Measurements from ENCODE around the gene EXOC3L1. TPM values are rescaled to one million over a fixed set of nuclear protein-coding genes. Genes with fewer than 3 reads are reported as not detected.

The EXOC3L1 gene
- total and polyA plus RNA-seq, 2 of the 13 experiments (the other 11 are each of a cell fraction or from before 2014, with no cell fraction given), result 0.12 TPM; not detected in 1

DNA sequence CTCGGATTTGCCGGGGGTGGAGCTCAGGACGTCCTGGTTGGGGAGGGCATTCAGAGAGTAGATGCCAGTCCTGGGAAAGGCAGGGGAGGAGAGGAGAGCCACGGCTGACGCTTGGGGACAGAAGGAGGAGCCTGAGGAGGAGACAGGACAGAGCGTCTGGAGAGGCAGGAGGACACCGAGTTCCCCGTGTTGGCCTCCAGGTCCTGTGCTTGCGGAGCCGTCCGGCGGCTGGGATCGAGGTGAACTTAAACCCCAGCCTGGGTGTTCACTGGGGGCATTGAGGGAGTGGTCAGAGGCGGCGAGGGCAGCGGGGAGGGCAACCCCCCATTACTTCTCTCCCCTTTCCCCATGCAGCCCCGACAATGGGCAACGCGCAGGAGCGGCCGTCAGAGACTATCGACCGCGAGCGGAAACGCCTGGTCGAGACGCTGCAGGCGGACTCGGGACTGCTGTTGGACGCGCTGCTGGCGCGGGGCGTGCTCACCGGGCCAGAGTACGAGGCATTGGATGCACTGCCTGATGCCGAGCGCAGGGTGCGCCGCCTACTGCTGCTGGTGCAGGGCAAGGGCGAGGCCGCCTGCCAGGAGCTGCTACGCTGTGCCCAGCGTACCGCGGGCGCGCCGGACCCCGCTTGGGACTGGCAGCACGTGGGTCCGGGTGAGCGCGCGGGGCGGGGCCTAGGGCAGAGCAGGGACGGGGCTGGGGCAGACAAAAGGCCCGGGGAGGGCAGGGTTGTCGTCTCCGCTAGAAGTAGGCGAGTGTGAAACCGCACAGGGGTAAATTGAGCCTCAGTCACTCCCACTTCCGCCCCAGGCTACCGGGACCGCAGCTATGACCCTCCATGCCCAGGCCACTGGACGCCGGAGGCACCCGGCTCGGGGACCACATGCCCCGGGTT, 15.9 kb downstream of the EXOC3L1 start (continued):
- TF ChIP-seq, protein P1, sequence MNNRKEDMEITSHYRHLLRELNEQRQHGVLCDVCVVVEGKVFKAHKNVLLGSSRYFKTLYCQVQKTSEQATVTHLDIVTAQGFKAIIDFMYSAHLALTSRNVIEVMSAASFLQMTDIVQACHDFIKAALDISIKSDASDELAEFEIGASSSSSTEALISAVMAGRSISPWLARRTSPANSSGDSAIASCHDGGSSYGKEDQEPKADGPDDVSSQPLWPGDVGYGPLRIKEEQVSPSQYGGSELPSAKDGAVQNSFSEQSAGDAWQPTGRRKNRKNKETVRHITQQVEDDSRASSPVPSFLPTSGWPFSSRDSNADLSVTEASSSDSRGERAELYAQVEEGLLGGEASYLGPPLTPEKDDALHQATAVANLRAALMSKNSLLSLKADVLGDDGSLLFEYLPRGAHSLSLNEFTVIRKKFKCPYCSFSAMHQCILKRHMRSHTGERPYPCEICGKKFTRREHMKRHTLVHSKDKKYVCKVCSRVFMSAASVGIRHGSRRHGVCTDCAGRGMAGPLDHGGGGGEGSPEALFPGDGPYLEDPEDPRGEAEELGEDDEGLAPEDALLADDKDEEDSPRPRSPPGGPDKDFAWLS (CRISPR knock-in tag; IDR thresholded peaks at IDR 0.05; ENCODE audit: borderline replicate concordance), result no peak
- no peak for TF ChIP-seq THAP8 (CRISPR knock-in tag; IDR thresholded peaks at IDR 0.05; ENCODE audit: borderline replicate concordance)
- TF ChIP-seq PRPF4 (IDR thresholded peaks at IDR 0.05; ENCODE audit: low read depth, low read length, poor library complexity, severe bottlenecking), result no peak
- TF ChIP-seq XBP1 (CRISPR knock-in tag; IDR thresholded peaks at IDR 0.05), result no peak
- TF ChIP-seq IKZF1 (IDR thresholded peaks at IDR 0.05), result no peak
- TF ChIP-seq FOXK1 (CRISPR knock-in tag; IDR thresholded peaks at IDR 0.05; ENCODE audit: borderline replicate concordance, low read depth), result peak; percentile 58; the same call in 1 of the 2 replicates
- peak; percentile 51 for TF ChIP-seq ZNF225 (CRISPR knock-in tag; IDR thresholded peaks at IDR 0.05)
- TF ChIP-seq ZNF546 (CRISPR knock-in tag; conservative IDR thresholded peaks at IDR 0.05), result peak; percentile 75
- TF ChIP-seq ZSCAN5A (CRISPR knock-in tag; IDR thresholded peaks at IDR 0.05; ENCODE audit: borderline replicate concordance), result peak; percentile 90
- peak; percentile 83 for TF ChIP-seq WIZ (CRISPR knock-in tag; IDR thresholded peaks at IDR 0.05)
- peak; percentile 89 for TF ChIP-seq HNRNPK (IDR thresholded peaks at IDR 0.05; ENCODE audit: low read depth, low read length, poor library complexity, severe bottlenecking)
- TF ChIP-seq ZNF256 (CRISPR knock-in tag; conservative IDR thresholded peaks at IDR 0.05), result no peak
- TF ChIP-seq ZNF652 (CRISPR knock-in tag; IDR thresholded peaks at IDR 0.05; ENCODE audit: borderline replicate concordance, low read depth), result peak; percentile 47; the same call in 1 of the 2 replicates
- peak; percentile 93 for TF ChIP-seq ZNF678 (CRISPR knock-in tag; IDR thresholded peaks at IDR 0.05)
- TF ChIP-seq ZFP36L1 (CRISPR knock-in tag; IDR thresholded peaks at IDR 0.05), result 0 out of 2 replicates have a peak, but pooled peaks have one; percentile 65
- TF ChIP-seq SNAPC2 (CRISPR knock-in tag; IDR thresholded peaks at IDR 0.05), result peak; percentile 96
- no peak; the same call in 1 of the 2 replicates for TF ChIP-seq PRDM4 (CRISPR knock-in tag; IDR thresholded peaks at IDR 0.05; ENCODE audit: borderline replicate concordance)
- TF ChIP-seq NR2C2 (CRISPR knock-in tag; IDR thresholded peaks at IDR 0.05; ENCODE audit: borderline replicate concordance), result peak; percentile 48; the same call in 1 of the 2 replicates
- TF ChIP-seq ZNF629 (CRISPR knock-in tag; conservative IDR thresholded peaks at IDR 0.05), result 0 out of 2 replicates have a peak, but pooled peaks have one; percentile 34
- TF ChIP-seq MZF1 (CRISPR knock-in tag; IDR thresholded peaks at IDR 0.05; ENCODE audit: borderline replicate concordance), result peak; percentile 88; the same call in 1 of the 2 replicates
- no peak for TF ChIP-seq MLLT10 (CRISPR knock-in tag; IDR thresholded peaks at IDR 0.05)
- peak; percentile 76 for TF ChIP-seq SP5 (CRISPR knock-in tag; IDR thresholded peaks at IDR 0.05; ENCODE audit: borderline replicate concordance, low read depth)
- peak; percentile 85; the same call in 1 of the 3 replicates for TF ChIP-seq MXI1 (IDR thresholded peaks at IDR 0.05; ENCODE audit: borderline replicate concordance, low read depth, low read length)

All from HepG2 (cell line).